Neural cell (in vitro differentiated cells): ENCODE data around the gene CPO. TPM values are rescaled to one million over a fixed set of nuclear protein-coding genes. Genes with fewer than 3 reads are reported as not detected.

Experiments used
- H2AFZ ChIP-seq: fragments of 200-600, 300-800 bp; sonication (generic), shearing (Covaris generic); 2 replicates; pipeline ENCODE4 v1.6.0; 2014; ENCODE audit warnings: low read depth, mild to moderate bottlenecking, antibody characterized with exemption, low read length, moderate library complexity
- H3F3A ChIP-seq: fragments of 200-600 bp; shearing (Covaris generic); 2 replicates; pipeline ENCODE4 v1.6.1; 2016; ENCODE audit warnings: mild to moderate bottlenecking, moderate library complexity, mixed read lengths, antibody characterized with exemption, low read length; ENCODE audit not compliant: insufficient read depth, poor library complexity, severe bottlenecking
- H3K27ac ChIP-seq: fragments of 200-600, 300-800 bp; sonication (generic), shearing (Covaris generic); 2 replicates; pipeline ENCODE4 v1.5.1; 2014; ENCODE audit warnings: mild to moderate bottlenecking, low read length, moderate library complexity
- H3K27me3 ChIP-seq: fragments of 300-800, 200-600 bp; sonication (generic), shearing (Covaris generic); 2 replicates; pipeline ENCODE4 v1.6.0; 2014; ENCODE audit warnings: mild to moderate bottlenecking, low read depth, low read length, moderate library complexity; ENCODE audit not compliant: insufficient read depth
- H3K36me3 ChIP-seq: fragments of 300-800, 200-600 bp; sonication (generic), shearing (Covaris generic); 2 replicates; pipeline ENCODE4 v1.5.1; 2014; ENCODE audit warnings: mild to moderate bottlenecking, antibody characterized with exemption, low read length, moderate library complexity; ENCODE audit not compliant: insufficient read depth
- H3K4me2 ChIP-seq: fragments of 300-800, 200-600 bp; sonication (generic), shearing (Covaris generic); 2 replicates; pipeline ENCODE4 v1.6.0; 2014; ENCODE audit warnings: mild to moderate bottlenecking, low read length
- H3K4me3 ChIP-seq: fragments of 300-800, 200-600 bp; sonication (generic), shearing (Covaris generic); 2 replicates; pipeline ENCODE4 v1.5.1; 2014; ENCODE audit warnings: mild to moderate bottlenecking, low read length, moderate library complexity
- H3K79me2 ChIP-seq: fragments of 200-600 bp; shearing (Covaris generic); replicated peaks from 2 replicates; pipeline ENCODE4 v1.6.0; 2014; ENCODE audit warnings: mild to moderate bottlenecking, low read length, moderate library complexity; ENCODE audit not compliant: insufficient read depth
- H3K9ac ChIP-seq: fragments of 300-800, 200-600 bp; sonication (generic), shearing (Covaris generic); 2 replicates; pipeline ENCODE4 v1.6.1; 2016; ENCODE audit warnings: mild to moderate bottlenecking, low read length, mixed read lengths
- H3K9me2 ChIP-seq: fragments of 200-600 bp; shearing (Covaris generic); 2 replicates; pipeline ENCODE4 v1.6.1; 2016; ENCODE audit warnings: mild to moderate bottlenecking, low read length, mixed read lengths; ENCODE audit not compliant: insufficient read depth
- H3K9me3 ChIP-seq: fragments of 200-600, 300-800 bp; sonication (generic), shearing (Covaris generic); 2 replicates; pipeline ENCODE4 v1.6.1; 2016; ENCODE audit warnings: mild to moderate bottlenecking, mixed run types, low read length, moderate library complexity, mixed read lengths
- H4K20me1 ChIP-seq: fragments of 200-600 bp; shearing (Covaris generic); 2 replicates; pipeline ENCODE4 v1.6.1; 2016; ENCODE audit warnings: mild to moderate bottlenecking, mixed run types; ENCODE audit not compliant: insufficient read depth
- CTCF ChIP-seq: fragments of 450-650 bp; IDR thresholded peaks from 2 replicates; pipeline ENCODE4 v1.5.1; 2014; ENCODE audit warnings: antibody characterized with exemption, mild to moderate bottlenecking, moderate library complexity; ENCODE audit not compliant: poor library complexity, severe bottlenecking
- EP300 ChIP-seq: fragments of 450-650 bp; conservative IDR thresholded peaks from 2 replicates; pipeline ENCODE4 v1.6.1; 2014; ENCODE audit warnings: antibody characterized with exemption, mild to moderate bottlenecking, moderate library complexity; ENCODE audit not compliant: poor library complexity, severe bottlenecking
- EZH2 ChIP-seq: fragments of 200-600, 300-800 bp; shearing (Covaris generic), sonication (generic); IDR thresholded peaks from 2 replicates; pipeline ENCODE4 v1.6.1; 2014; ENCODE audit warnings: antibody characterized with exemption, low read length, borderline replicate concordance, mild to moderate bottlenecking; ENCODE audit not compliant: insufficient read depth, poor library complexity, severe bottlenecking
- MXI1 ChIP-seq: fragments of 450-650 bp; conservative IDR thresholded peaks from 2 replicates; pipeline ENCODE4 v1.6.1; 2014; ENCODE audit warnings: antibody characterized with exemption, mild to moderate bottlenecking; ENCODE audit not compliant: poor library complexity, severe bottlenecking
- POLR2AphosphoS5 ChIP-seq: IDR thresholded peaks from 2 replicates; pipeline ENCODE4 v1.6.1; 2012
- RAD21 ChIP-seq: fragments of 450-650 bp; conservative IDR thresholded peaks from 2 replicates; pipeline ENCODE4 v1.6.1; 2014; ENCODE audit warnings: antibody characterized with exemption, mild to moderate bottlenecking, moderate library complexity
- REST ChIP-seq: IDR thresholded peaks from 2 replicates; pipeline ENCODE4 v1.6.1; 2012; ENCODE audit warnings: borderline replicate concordance
- SMC3 ChIP-seq: fragments of 450-650 bp; conservative IDR thresholded peaks from 2 replicates; pipeline ENCODE4 v1.6.1; 2014; ENCODE audit warnings: antibody characterized with exemption, mild to moderate bottlenecking, moderate library complexity; ENCODE audit not compliant: poor library complexity
- TAF1 ChIP-seq: IDR thresholded peaks from 2 replicates; pipeline ENCODE4 v1.6.1; 2012; ENCODE audit warnings: low read depth
- polyA plus RNA-seq: library from polyadenylated mRNA; depleted of rRNA; stranded (reverse); fragments of >200 nt; gene quantifications from 2 replicates; pipeline ENCODE4 v1.2.3, GENCODE V29; 2014

The CPO gene
- polyA plus RNA-seq, 1 donor from 2014 or later, result 1.2 TPM

GRCh38 chr2:207012461-207012860 lies 73.1 kb downstream of the CPO start:
- TF ChIP-seq CTCF (no peak), POLR2AphosphoS5 (no peak), RAD21 (no peak), EZH2 (no peak), EP300 (no peak), SMC3 (no peak), MXI1 (no peak), TAF1 (no peak), REST (no peak)
- Histone ChIP-seq H3F3A (no peaks in the 10 kb centered on the region), H3K79me2 (no peaks in the 10 kb centered on the region), H3K9me3 (no peaks in the 10 kb centered on the region), H3K27me3 (no peaks in the 10 kb centered on the region), H3K4me3 (no peak overlapping the region), H3K4me2 (no peak overlapping the region), H3K36me3 (no peaks in the 10 kb centered on the region), H3K9me2 (no peaks in the 10 kb centered on the region), H4K20me1 (no peaks in the 10 kb centered on the region), H2AFZ (no peak overlapping the region), H3K27ac (no peak overlapping the region), H3K9ac (no peak overlapping the region)

GRCh38 chr2:207014424-207014823 lies 75.1 kb downstream of the CPO start:
- TF ChIP-seq EZH2, result no peak
- no peak for TF ChIP-seq TAF1
- Histone ChIP-seq H2AFZ (no peak overlapping the region), H3K4me3 (no peak overlapping the region), H3K36me3 (no peaks in the 10 kb centered on the region), H3K9me2 (no peaks in the 10 kb centered on the region), H3K27ac (no peak overlapping the region), H3K79me2 (no peaks in the 10 kb centered on the region), H3K4me2 (no peak overlapping the region), H3K9ac (no peak overlapping the region), H4K20me1 (no peaks in the 10 kb centered on the region), H3K9me3 (no peaks in the 10 kb centered on the region), H3K27me3 (no peaks in the 10 kb centered on the region), H3F3A (no peaks in the 10 kb centered on the region)

GRCh38 chr2:207015901-207016300 lies 76.6 kb downstream of the CPO start:
- Histone ChIP-seq H3K27me3 (no peaks in the 10 kb centered on the region), H4K20me1 (no peaks in the 10 kb centered on the region), H2AFZ (no peak overlapping the region), H3K4me2 (no peak overlapping the region), H3K79me2 (no peaks in the 10 kb centered on the region), H3K27ac (no peak overlapping the region), H3F3A (no peaks in the 10 kb centered on the region), H3K4me3 (no peak overlapping the region), H3K36me3 (no peaks in the 10 kb centered on the region), H3K9ac (no peak overlapping the region), H3K9me2 (no peaks in the 10 kb centered on the region), H3K9me3 (no peaks in the 10 kb centered on the region)
- TF ChIP-seq EZH2 (no peak), EP300 (no peak), CTCF (no peak), RAD21 (no peak), REST (no peak), TAF1 (no peak), POLR2AphosphoS5 (no peak), MXI1 (no peak), SMC3 (no peak)
